ENCODE measurements around the gene TDRD9.

GRCh38 chr14:104026024-104026423 lies 97.8 kb downstream of the TDRD9 start:
- TF ChIP-seq CTCF (IDR thresholded peaks at IDR 0.05) (no peak), POLR2A (IDR thresholded peaks at IDR 0.05) (no peak)

Measured in breast epithelium (tissue), 3 donors.